Kidney tubule cell (primary cell): Measurements from ENCODE around the gene DLG2.
A peak's percentile ranks its signal among the peaks of the same experiment; 100 is the strongest.

Experiments
- DNase-seq: peaks from one replicate; pipeline ENCODE4 v3.0.0-alpha.2; 2018; ENCODE audit warnings: low spot score

Gene DLG2

GRCh38 chr11:83720675-83721074 lies 1906.5 kb downstream of the DLG2 start:
- DNase-seq = no peak

- no peak for DNase-seq
Measured at GRCh38 chr11:83717537-83717936, 1909.6 kb downstream of the DLG2 start.

GRCh38 chr11:83715927-83716535 lies 1911.1 kb downstream of the DLG2 start:
- no peak for DNase-seq

DNA sequence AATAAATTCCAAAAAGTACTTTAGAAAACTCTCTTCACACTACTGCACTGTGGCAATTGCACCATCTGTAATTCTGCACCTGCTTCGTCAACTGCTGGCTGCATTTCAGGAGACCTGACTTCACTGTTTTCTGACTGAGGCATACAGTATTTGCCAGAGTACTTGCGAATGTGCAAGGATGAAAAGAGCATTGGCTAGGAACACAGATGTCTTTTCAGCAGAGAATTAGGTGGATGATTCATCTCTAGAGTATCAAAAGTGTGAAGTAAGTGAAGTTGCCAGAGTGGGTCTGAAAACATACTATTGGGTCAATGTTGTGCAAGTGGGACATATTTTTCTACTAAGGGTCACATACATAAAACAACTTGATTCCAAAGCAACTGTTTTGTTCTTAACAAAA lies 1913.4 kb downstream of the DLG2 start:
- DNase-seq = no peak

DNA sequence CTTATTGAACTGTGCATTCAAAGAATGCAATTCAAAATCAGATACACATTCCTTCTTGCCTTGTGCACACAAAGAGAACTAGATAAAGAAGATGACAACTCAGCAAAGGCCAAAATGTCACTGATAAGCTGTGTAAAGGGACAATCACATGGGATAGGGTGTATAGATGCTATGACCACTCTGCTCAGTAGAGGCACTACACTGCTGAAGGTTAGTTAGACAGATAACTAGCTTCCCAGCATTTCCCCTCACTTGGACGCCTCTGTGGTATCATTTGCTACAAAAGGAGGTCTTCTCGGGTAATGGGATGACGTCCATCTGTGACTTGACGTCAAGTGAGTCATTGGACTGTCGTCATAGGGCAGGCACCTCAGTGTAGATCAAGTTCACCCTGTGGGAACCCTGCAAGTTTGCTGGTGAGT lies 1916.0 kb downstream of the DLG2 start:
- no peak for DNase-seq

- DNase-seq = no peak
Measured at GRCh38 chr11:83709434-83709833, 1917.7 kb downstream of the DLG2 start.

DNA sequence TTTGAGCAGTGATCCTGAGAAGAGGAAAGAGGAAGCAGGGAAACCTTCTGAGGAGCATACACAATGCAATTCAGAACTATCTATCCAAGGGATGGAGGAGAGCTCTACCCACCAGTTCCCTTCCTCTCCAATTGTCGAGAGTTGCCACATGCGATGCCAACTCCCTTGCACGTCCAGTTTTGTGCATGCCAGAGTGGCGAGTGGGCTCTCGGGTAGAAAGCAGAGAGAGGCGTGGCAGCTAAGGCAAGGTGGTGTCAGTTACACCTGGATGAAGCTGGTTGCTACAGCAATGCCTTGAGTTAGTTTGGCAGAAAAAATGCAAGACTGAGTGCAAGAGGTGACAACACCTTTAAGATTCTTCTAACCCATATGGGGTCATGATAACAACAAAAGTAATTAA lies 1920.6 kb downstream of the DLG2 start:
- peak; percentile 16 for DNase-seq

- DNase-seq = no peak
Measured at GRCh38 chr11:83702796-83703195, 1924.3 kb downstream of the DLG2 start.

GRCh38 chr11:83697518-83697917 lies 1929.6 kb downstream of the DLG2 start:
- DNase-seq = no peak

- no peak for DNase-seq
Measured at GRCh38 chr11:83695046-83695445, 1932.1 kb downstream of the DLG2 start.

DNA sequence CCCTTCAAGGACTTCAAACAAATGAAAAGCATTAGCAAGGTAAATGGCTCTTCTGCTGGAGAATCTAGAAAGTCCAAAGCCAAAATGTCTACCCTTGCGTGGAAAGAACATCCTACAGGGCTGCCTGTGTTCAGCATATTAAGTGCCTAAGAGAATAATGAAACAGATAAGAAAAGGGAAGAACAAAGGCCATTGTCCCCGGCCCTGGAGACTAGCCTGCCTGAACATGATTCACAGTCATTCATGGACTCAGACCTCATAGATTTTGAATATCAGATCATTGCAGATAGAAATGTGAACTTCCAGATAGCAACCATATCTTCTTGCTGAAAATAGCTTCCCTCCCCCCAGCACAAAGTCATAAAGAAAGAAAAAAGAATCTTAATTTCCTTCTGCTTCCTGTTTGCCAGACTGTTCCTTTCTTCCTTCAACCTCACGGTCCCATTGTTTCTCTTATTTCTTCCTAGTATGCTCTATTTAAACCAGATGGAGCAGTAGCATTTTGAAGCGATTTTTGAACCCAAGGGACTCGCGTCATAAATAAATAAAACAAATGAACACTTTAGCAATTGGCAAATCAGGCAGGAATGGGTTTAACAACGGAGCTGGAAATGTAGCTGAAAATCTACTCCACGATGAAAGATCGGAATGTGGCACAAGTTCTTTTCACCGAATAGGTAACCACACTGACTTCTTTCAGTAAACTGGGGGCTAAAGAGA lies 1932.8 kb downstream of the DLG2 start:
- no peak for DNase-seq

- no peak for DNase-seq
Measured at GRCh38 chr11:83693306-83693992, 1933.7 kb downstream of the DLG2 start.

DNA sequence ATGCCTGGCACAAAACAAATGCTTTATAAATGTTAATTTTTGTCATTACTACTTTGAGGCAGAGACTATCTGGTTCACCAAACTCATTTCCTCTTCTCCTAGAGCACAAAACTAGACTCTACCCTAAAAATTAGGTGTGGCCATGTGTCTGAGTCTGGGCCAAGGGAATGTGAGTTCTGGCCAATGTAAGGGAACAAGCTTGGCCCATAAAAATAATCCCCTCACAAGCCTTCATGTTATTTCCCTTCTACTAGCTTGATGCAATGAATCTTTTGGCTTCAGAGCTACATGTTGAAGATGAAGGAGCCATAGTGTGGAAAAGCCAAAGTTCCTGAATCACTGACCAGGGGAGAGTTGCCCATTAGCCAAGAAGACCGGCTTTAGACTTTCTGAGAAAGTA lies 1934.5 kb downstream of the DLG2 start:
- DNase-seq = no peak

- DNase-seq = no peak
Measured at GRCh38 chr11:83691451-83691950, 1935.6 kb downstream of the DLG2 start.

DNA sequence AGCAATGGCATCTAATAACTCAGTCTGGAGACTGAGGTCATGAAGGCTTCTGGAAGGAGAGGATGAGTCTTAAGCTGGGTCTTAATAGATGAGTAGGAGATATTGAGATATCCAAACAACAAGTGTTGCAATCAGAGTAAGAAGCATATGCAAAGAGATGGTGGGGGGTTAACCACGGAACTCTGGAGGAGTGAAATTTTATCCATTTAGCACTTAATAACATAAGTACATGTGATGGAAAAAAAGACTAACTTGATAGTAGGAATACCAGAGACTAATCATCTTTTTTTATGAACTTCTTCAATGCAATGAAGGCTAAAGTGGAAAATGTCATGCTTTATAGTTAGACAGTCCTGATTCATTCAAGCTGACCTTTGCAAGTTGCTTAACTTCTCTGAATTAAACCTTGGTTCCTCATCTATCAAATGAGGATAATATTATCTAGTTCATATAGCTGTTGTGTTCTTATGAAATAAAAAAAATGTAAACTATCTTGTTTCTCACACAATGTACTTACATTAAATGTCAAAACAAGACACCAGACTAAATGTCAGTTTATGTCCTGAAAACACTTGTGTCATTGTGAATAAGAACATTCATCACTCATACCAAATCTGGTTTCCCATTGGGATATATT lies 1937.9 kb downstream of the DLG2 start:
- no peak for DNase-seq

GRCh38 chr11:83687787-83688186 lies 1939.4 kb downstream of the DLG2 start:
- DNase-seq = no peak

- no peak for DNase-seq
Measured at GRCh38 chr11:83685730-83686129, 1941.4 kb downstream of the DLG2 start.

DNA sequence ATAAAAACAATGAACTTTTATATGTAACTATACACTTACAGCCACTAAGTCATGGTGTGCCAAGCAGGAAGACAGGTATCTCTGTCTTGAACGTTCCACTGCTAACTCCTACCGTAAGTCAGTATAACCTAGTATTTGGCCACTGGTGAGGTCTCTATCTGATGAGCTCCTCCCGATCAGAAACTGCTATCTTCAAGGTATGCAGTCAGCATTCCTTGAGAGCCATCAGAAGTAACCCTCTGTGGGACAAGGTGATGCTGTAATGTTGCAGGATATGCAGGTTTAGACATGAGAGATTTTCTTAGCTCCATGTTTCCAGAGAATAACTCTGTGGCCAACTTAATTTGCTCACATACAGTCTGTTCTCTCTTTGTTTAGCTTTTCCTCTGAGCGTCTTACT lies 1943.1 kb downstream of the DLG2 start:
- no peak for DNase-seq

- DNase-seq = peak; percentile 6
Measured at GRCh38 chr11:83682611-83682973, 1944.6 kb downstream of the DLG2 start.

GRCh38 chr11:83681906-83682610 lies 1945.1 kb downstream of the DLG2 start:
- no peak for DNase-seq

DNA sequence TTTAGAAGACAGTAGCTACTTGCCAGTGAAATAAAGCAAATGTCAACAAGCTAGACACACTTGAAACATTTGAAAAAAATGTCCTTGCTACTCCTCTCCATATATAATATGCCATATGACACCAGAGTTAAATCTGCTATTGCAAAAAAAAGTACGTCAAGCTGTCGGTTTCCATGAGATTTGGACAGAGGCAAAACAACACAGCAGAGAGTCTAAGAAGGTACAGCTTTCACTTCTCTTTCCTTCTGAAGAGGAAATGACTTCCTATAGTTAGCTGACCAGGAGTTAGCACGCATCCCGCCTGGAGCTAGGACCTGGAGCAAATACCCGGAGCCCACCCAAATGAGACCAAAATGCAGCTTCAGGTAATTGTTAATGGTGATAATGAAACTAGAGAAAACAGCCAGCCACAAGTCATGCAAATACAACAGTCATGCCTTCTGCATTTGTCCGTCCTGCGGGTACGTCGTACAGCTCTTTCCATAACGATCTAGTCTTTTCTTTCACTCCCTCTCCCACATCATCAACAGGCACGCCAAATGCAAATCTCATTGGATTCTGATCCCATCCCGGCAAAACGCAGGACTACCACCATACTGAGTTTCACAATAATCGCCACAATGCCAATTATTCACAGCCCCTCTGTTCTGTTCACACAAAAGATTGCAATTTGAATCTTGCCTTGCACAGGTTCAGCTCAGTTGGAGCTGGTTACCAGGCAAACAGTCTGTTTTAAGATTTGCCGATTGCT lies 1945.9 kb downstream of the DLG2 start:
- peak; percentile 24 for DNase-seq
